Neural cell (in vitro differentiated cells): ENCODE measurements around the gene STK24. TPM values are rescaled to one million over a fixed set of nuclear protein-coding genes. Genes with fewer than 3 reads are reported as not detected.

Source experiments
- H2AFZ ChIP-seq: fragments of 200-600, 300-800 bp; sonication (generic), shearing (Covaris generic); 2 replicates; pipeline ENCODE4 v1.6.0; 2014; ENCODE audit warnings: low read depth, mild to moderate bottlenecking, antibody characterized with exemption, low read length, moderate library complexity
- H3F3A ChIP-seq: fragments of 200-600 bp; shearing (Covaris generic); 2 replicates; pipeline ENCODE4 v1.6.1; 2016; ENCODE audit warnings: mild to moderate bottlenecking, moderate library complexity, mixed read lengths, antibody characterized with exemption, low read length; ENCODE audit not compliant: insufficient read depth, poor library complexity, severe bottlenecking
- H3K27ac ChIP-seq: fragments of 200-600, 300-800 bp; sonication (generic), shearing (Covaris generic); 2 replicates; pipeline ENCODE4 v1.5.1; 2014; ENCODE audit warnings: mild to moderate bottlenecking, low read length, moderate library complexity
- H3K27me3 ChIP-seq: fragments of 300-800, 200-600 bp; sonication (generic), shearing (Covaris generic); 2 replicates; pipeline ENCODE4 v1.6.0; 2014; ENCODE audit warnings: mild to moderate bottlenecking, low read depth, low read length, moderate library complexity; ENCODE audit not compliant: insufficient read depth
- H3K36me3 ChIP-seq: fragments of 300-800, 200-600 bp; sonication (generic), shearing (Covaris generic); 2 replicates; pipeline ENCODE4 v1.5.1; 2014; ENCODE audit warnings: mild to moderate bottlenecking, antibody characterized with exemption, low read length, moderate library complexity; ENCODE audit not compliant: insufficient read depth
- H3K4me2 ChIP-seq: fragments of 300-800, 200-600 bp; sonication (generic), shearing (Covaris generic); 2 replicates; pipeline ENCODE4 v1.6.0; 2014; ENCODE audit warnings: mild to moderate bottlenecking, low read length
- H3K4me3 ChIP-seq: fragments of 300-800, 200-600 bp; sonication (generic), shearing (Covaris generic); 2 replicates; pipeline ENCODE4 v1.5.1; 2014; ENCODE audit warnings: mild to moderate bottlenecking, low read length, moderate library complexity
- H3K79me2 ChIP-seq: fragments of 200-600 bp; shearing (Covaris generic); replicated peaks from 2 replicates; pipeline ENCODE4 v1.6.0; 2014; ENCODE audit warnings: mild to moderate bottlenecking, low read length, moderate library complexity; ENCODE audit not compliant: insufficient read depth
- H3K9ac ChIP-seq: fragments of 300-800, 200-600 bp; sonication (generic), shearing (Covaris generic); 2 replicates; pipeline ENCODE4 v1.6.1; 2016; ENCODE audit warnings: mild to moderate bottlenecking, low read length, mixed read lengths
- H3K9me2 ChIP-seq: fragments of 200-600 bp; shearing (Covaris generic); 2 replicates; pipeline ENCODE4 v1.6.1; 2016; ENCODE audit warnings: mild to moderate bottlenecking, low read length, mixed read lengths; ENCODE audit not compliant: insufficient read depth
- H3K9me3 ChIP-seq: fragments of 200-600, 300-800 bp; sonication (generic), shearing (Covaris generic); 2 replicates; pipeline ENCODE4 v1.6.1; 2016; ENCODE audit warnings: mild to moderate bottlenecking, mixed run types, low read length, moderate library complexity, mixed read lengths
- H4K20me1 ChIP-seq: fragments of 200-600 bp; shearing (Covaris generic); 2 replicates; pipeline ENCODE4 v1.6.1; 2016; ENCODE audit warnings: mild to moderate bottlenecking, mixed run types; ENCODE audit not compliant: insufficient read depth
- EP300 ChIP-seq: fragments of 450-650 bp; conservative IDR thresholded peaks from 2 replicates; pipeline ENCODE4 v1.6.1; 2014; ENCODE audit warnings: antibody characterized with exemption, mild to moderate bottlenecking, moderate library complexity; ENCODE audit not compliant: poor library complexity, severe bottlenecking
- EZH2 ChIP-seq: fragments of 200-600, 300-800 bp; shearing (Covaris generic), sonication (generic); IDR thresholded peaks from 2 replicates; pipeline ENCODE4 v1.6.1; 2014; ENCODE audit warnings: antibody characterized with exemption, low read length, borderline replicate concordance, mild to moderate bottlenecking; ENCODE audit not compliant: insufficient read depth, poor library complexity, severe bottlenecking
- MXI1 ChIP-seq: fragments of 450-650 bp; conservative IDR thresholded peaks from 2 replicates; pipeline ENCODE4 v1.6.1; 2014; ENCODE audit warnings: antibody characterized with exemption, mild to moderate bottlenecking; ENCODE audit not compliant: poor library complexity, severe bottlenecking
- POLR2AphosphoS5 ChIP-seq: IDR thresholded peaks from 2 replicates; pipeline ENCODE4 v1.6.1; 2012
- RAD21 ChIP-seq: fragments of 450-650 bp; conservative IDR thresholded peaks from 2 replicates; pipeline ENCODE4 v1.6.1; 2014; ENCODE audit warnings: antibody characterized with exemption, mild to moderate bottlenecking, moderate library complexity
- REST ChIP-seq: IDR thresholded peaks from 2 replicates; pipeline ENCODE4 v1.6.1; 2012; ENCODE audit warnings: borderline replicate concordance
- SMC3 ChIP-seq: fragments of 450-650 bp; conservative IDR thresholded peaks from 2 replicates; pipeline ENCODE4 v1.6.1; 2014; ENCODE audit warnings: antibody characterized with exemption, mild to moderate bottlenecking, moderate library complexity; ENCODE audit not compliant: poor library complexity
- TAF1 ChIP-seq: IDR thresholded peaks from 2 replicates; pipeline ENCODE4 v1.6.1; 2012; ENCODE audit warnings: low read depth
- polyA plus RNA-seq: library from polyadenylated mRNA; depleted of rRNA; stranded (reverse); fragments of >200 nt; gene quantifications from 2 replicates; pipeline ENCODE4 v1.2.3, GENCODE V29; 2014
- TF ChIP-seq, protein P1 (sequence below): fragments of 450-650 bp; IDR thresholded peaks from 2 replicates; pipeline ENCODE4 v1.5.1; 2014; ENCODE audit warnings: antibody characterized with exemption, mild to moderate bottlenecking, moderate library complexity; ENCODE audit not compliant: poor library complexity, severe bottlenecking

STK24 gene
- polyA plus RNA-seq, 1 donor from 2014 or later = 66.0 TPM

- Histone ChIP-seq H3K9ac (no peak overlapping the region), H3K27ac (no peak overlapping the region), H4K20me1 (no peaks in the 10 kb centered on the region), H3K27me3 (no peaks in the 10 kb centered on the region), H3K4me3 (no peak overlapping the region), H3K9me3 (no peaks in the 10 kb centered on the region), H3K4me2 (no peak overlapping the region), H2AFZ (no peak overlapping the region), H3K9me2 (no peaks in the 10 kb centered on the region), H3K36me3 (no peaks in the 10 kb centered on the region), H3F3A (no peaks in the 10 kb centered on the region), H3K79me2 (no peaks in the 10 kb centered on the region)
- no peak for TF ChIP-seq SMC3
- TF ChIP-seq POLR2AphosphoS5 = no peak
- TF ChIP-seq, protein P1, sequence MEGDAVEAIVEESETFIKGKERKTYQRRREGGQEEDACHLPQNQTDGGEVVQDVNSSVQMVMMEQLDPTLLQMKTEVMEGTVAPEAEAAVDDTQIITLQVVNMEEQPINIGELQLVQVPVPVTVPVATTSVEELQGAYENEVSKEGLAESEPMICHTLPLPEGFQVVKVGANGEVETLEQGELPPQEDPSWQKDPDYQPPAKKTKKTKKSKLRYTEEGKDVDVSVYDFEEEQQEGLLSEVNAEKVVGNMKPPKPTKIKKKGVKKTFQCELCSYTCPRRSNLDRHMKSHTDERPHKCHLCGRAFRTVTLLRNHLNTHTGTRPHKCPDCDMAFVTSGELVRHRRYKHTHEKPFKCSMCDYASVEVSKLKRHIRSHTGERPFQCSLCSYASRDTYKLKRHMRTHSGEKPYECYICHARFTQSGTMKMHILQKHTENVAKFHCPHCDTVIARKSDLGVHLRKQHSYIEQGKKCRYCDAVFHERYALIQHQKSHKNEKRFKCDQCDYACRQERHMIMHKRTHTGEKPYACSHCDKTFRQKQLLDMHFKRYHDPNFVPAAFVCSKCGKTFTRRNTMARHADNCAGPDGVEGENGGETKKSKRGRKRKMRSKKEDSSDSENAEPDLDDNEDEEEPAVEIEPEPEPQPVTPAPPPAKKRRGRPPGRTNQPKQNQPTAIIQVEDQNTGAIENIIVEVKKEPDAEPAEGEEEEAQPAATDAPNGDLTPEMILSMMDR = no peak
- TF ChIP-seq EP300 = no peak
Observed at GRCh38 chr13:98478189-98479129, 98.4 kb downstream of the STK24 start.

- Histone ChIP-seq H3K9ac (no peak overlapping the region), H4K20me1 (no peaks in the 10 kb centered on the region)
Observed at GRCh38 chr13:98476538-98476966, 100.4 kb downstream of the STK24 start.

More at GRCh38 chr13:98476538-98476966, 100.4 kb downstream of the STK24 start:
- Histone ChIP-seq H3F3A (no peaks in the 10 kb centered on the region), H2AFZ (no peak overlapping the region), H3K4me3 (no peak overlapping the region), H3K9me2 (no peaks in the 10 kb centered on the region), H3K79me2 (no peaks in the 10 kb centered on the region), H3K4me2 (no peak overlapping the region), H3K9me3 (no peaks in the 10 kb centered on the region), H3K27ac (no peak overlapping the region), H3K27me3 (no peaks in the 10 kb centered on the region), H3K36me3 (no peaks in the 10 kb centered on the region)
- no peak for TF ChIP-seq EZH2
- TF ChIP-seq, protein P1 = no peak
- no peak for TF ChIP-seq MXI1
- TF ChIP-seq EP300 = no peak
- TF ChIP-seq TAF1 = no peak
- no peak for TF ChIP-seq RAD21
- TF ChIP-seq POLR2AphosphoS5 = no peak
- no peak for TF ChIP-seq REST
- TF ChIP-seq SMC3 = no peak
